HepG2 (cell line): Measurements from ENCODE around the gene EVA1A. TPM values are rescaled to one million over a fixed set of nuclear protein-coding genes. Genes with fewer than 3 reads are reported as not detected.

Experiments
- ARNT ChIP-seq: fragments of 450-650 bp; IDR thresholded peaks from 2 replicates; pipeline ENCODE4 v1.6.1; 2017
- ARNTL ChIP-seq: sonication (generic); formaldehyde crosslinking; IDR thresholded peaks from 2 replicates; pipeline ENCODE4 v1.4.0; 2020; ENCODE audit warnings: mild to moderate bottlenecking, missing genetic modification reagents
- ATF1 ChIP-seq: IDR thresholded peaks from 2 replicates; pipeline ENCODE4 v1.6.1; 2016; ENCODE audit warnings: mild to moderate bottlenecking, control low read depth
- CC2D1A ChIP-seq: sonication (generic); formaldehyde crosslinking; IDR thresholded peaks from 2 replicates; pipeline ENCODE4 v1.8.1; 2023; ENCODE audit warnings: mild to moderate bottlenecking, missing genetic modification reagents
- DRAP1 ChIP-seq: IDR thresholded peaks from 2 replicates; pipeline ENCODE4 v1.6.1; 2016; ENCODE audit warnings: missing genetic modification reagents, missing compliant biosample characterization
- FOSL1 ChIP-seq: sonication (generic); formaldehyde crosslinking; IDR thresholded peaks from 2 replicates; pipeline ENCODE4 v1.9.0; 2021; ENCODE audit warnings: missing genetic modification reagents, borderline replicate concordance
- GMEB2 ChIP-seq: IDR thresholded peaks from 2 replicates; pipeline ENCODE4 v1.6.1; 2016; ENCODE audit warnings: missing biosample characterization, missing genetic modification reagents, low read depth
- HIVEP1 ChIP-seq: sonication (generic); formaldehyde crosslinking; IDR thresholded peaks from 2 replicates; pipeline ENCODE4 v1.4.0; 2020; ENCODE audit warnings: mild to moderate bottlenecking, missing genetic modification reagents
- MTA1 ChIP-seq: sonication (generic); formaldehyde crosslinking; IDR thresholded peaks from 2 replicates; pipeline ENCODE4 v1.4.0; 2020; ENCODE audit warnings: missing genetic modification reagents, mild to moderate bottlenecking, borderline replicate concordance
- RNF2 ChIP-seq: fragments of 450-650 bp; conservative IDR thresholded peaks from 2 replicates; pipeline ENCODE4 v1.6.1; 2016; ENCODE audit warnings: low read depth
- ZBTB42 ChIP-seq: sonication (generic); formaldehyde crosslinking; IDR thresholded peaks from 2 replicates; pipeline ENCODE4 v1.5.0; 2020; ENCODE audit warnings: mild to moderate bottlenecking, missing genetic modification reagents
- ZNF34 ChIP-seq: sonication (generic); formaldehyde crosslinking; IDR thresholded peaks from 2 replicates; pipeline ENCODE4 v1.4.0; 2020; ENCODE audit warnings: mild to moderate bottlenecking, missing genetic modification reagents, borderline replicate concordance
- ZNF607 ChIP-seq: sonication (generic); formaldehyde crosslinking; IDR thresholded peaks from 2 replicates; pipeline ENCODE4 v1.5.1; 2020; ENCODE audit warnings: missing genetic modification reagents, mild to moderate bottlenecking, borderline replicate concordance
- ZNF766 ChIP-seq: sonication (generic); formaldehyde crosslinking; IDR thresholded peaks from 2 replicates; pipeline ENCODE4 v1.5.0; 2020; ENCODE audit warnings: missing genetic modification reagents, borderline replicate concordance
- ZNF83 ChIP-seq: sonication (generic); formaldehyde crosslinking; IDR thresholded peaks from 2 replicates; pipeline ENCODE4 v1.4.0; 2020; ENCODE audit warnings: missing genetic modification reagents, mild to moderate bottlenecking, borderline replicate concordance
- polyA plus RNA-seq, 8 experiments: library from polyadenylated mRNA; depleted of rRNA in 3 of 8; stranded (reverse) in 7 of 8; unstranded in 1 of 8; fragments of >200 nt; fragmentation: Illumina TruSeq in 4 of 8; extraction: Trizol in 4 of 8; gene quantifications; 2 replicates each; pipeline versions ENCODE4 v1.2.1 to v1.2.3, GENCODE V29; 2011 to 2016; ENCODE audit warnings: low read depth in 4 of 8, missing spikeins in 1 of 8, mixed read lengths in 1 of 8; ENCODE audit not compliant: insufficient read depth in 1 of 8
- total RNA-seq, 5 experiments: library from RNA; depleted of rRNA; stranded (reverse); fragments of >200 nt; fragmentation: Illumina TruSeq; extraction: Trizol; gene quantifications; 2 replicates each; pipeline ENCODE4 v1.2.3, GENCODE V29; 2016; ENCODE audit warnings: low read depth in 1 of 5
- TF ChIP-seq, protein P1 (sequence below): sonication (generic); formaldehyde crosslinking; IDR thresholded peaks from 2 replicates; pipeline ENCODE4 v1.9.0; 2021; ENCODE audit warnings: missing genetic modification reagents, mild to moderate bottlenecking, borderline replicate concordance
- TF ChIP-seq, protein P2 (sequence below): sonication (generic); formaldehyde crosslinking; conservative IDR thresholded peaks from 2 replicates; pipeline ENCODE4 v1.8.0; 2022; ENCODE audit warnings: mild to moderate bottlenecking, moderate library complexity, missing genetic modification reagents
- TF ChIP-seq, protein P3 (sequence below): sonication (generic); formaldehyde crosslinking; IDR thresholded peaks from 2 replicates; pipeline ENCODE4 v1.4.0; 2020; ENCODE audit warnings: missing genetic modification reagents
- TF ChIP-seq, protein P4 (sequence below): sonication (generic); formaldehyde crosslinking; IDR thresholded peaks from 2 replicates; pipeline ENCODE4 v1.4.0; 2020; ENCODE audit warnings: missing genetic modification reagents

The EVA1A gene
- total and polyA plus RNA-seq, 2 of the 13 experiments (the other 11 are each of a cell fraction or from before 2014, with no cell fraction given): 57.5 to 57.8 TPM

DNA sequence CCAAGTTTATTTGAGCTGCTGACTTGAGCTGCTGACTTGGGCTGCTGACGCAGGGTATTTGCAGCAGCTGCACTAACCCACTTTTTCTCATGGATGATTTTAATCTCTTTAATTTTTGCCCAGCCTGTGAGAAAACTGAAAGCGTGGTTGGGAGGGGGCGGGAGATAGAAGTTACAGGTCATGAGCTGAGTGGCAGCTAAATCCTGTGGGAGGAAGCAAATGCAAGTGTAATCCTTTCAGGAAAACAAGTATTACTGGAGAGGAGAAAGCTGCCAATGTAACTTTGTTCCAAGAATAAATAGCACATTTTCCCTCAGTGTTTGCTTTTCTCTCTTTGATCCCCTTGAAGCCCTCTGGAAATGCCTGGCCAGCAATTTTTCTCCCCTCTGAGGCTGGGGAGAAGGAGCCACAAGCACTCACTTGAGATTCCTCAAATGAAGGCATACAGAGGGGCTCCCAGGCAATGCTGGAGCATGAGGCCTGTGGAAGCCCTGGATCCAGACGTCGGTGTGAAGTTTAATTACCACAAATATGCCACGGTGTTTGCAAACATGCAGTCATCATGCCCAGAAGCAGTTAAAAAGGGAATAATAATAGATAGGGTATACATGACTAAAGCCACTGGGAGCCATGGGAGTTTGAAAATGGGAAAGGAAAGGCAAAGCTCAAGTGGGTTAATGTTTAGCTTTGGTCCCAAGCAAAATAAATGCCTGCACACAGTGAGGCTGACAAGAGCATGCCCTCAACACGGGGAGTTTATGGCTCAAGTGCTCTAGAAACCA is 10.4 kb upstream of the EVA1A start (continued):
- TF ChIP-seq ZBTB42 (CRISPR knock-in tag): no peak
- peak; percentile 62 for TF ChIP-seq ARNTL (CRISPR knock-in tag)
- peak; percentile 40; the same call in 1 of the 2 replicates for TF ChIP-seq FOSL1 (CRISPR knock-in tag)
- peak; percentile 42; the same call in 1 of the 2 replicates for TF ChIP-seq HIVEP1 (CRISPR knock-in tag)
- TF ChIP-seq, protein P1, sequence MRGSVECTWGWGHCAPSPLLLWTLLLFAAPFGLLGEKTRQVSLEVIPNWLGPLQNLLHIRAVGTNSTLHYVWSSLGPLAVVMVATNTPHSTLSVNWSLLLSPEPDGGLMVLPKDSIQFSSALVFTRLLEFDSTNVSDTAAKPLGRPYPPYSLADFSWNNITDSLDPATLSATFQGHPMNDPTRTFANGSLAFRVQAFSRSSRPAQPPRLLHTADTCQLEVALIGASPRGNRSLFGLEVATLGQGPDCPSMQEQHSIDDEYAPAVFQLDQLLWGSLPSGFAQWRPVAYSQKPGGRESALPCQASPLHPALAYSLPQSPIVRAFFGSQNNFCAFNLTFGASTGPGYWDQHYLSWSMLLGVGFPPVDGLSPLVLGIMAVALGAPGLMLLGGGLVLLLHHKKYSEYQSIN: no peak
- no peak for TF ChIP-seq ARNT
- no peak for TF ChIP-seq ZNF83 (CRISPR knock-in tag)
- TF ChIP-seq, protein P2, sequence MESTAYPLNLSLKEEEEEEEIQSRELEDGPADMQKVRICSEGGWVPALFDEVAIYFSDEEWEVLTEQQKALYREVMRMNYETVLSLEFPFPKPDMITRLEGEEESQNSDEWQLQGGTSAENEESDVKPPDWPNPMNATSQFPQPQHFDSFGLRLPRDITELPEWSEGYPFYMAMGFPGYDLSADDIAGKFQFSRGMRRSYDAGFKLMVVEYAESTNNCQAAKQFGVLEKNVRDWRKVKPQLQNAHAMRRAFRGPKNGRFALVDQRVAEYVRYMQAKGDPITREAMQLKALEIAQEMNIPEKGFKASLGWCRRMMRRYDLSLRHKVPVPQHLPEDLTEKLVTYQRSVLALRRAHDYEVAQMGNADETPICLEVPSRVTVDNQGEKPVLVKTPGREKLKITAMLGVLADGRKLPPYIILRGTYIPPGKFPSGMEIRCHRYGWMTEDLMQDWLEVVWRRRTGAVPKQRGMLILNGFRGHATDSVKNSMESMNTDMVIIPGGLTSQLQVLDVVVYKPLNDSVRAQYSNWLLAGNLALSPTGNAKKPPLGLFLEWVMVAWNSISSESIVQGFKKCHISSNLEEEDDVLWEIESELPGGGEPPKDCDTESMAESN: no peak; the same call in 1 of the 2 replicates
- TF ChIP-seq, protein P3, sequence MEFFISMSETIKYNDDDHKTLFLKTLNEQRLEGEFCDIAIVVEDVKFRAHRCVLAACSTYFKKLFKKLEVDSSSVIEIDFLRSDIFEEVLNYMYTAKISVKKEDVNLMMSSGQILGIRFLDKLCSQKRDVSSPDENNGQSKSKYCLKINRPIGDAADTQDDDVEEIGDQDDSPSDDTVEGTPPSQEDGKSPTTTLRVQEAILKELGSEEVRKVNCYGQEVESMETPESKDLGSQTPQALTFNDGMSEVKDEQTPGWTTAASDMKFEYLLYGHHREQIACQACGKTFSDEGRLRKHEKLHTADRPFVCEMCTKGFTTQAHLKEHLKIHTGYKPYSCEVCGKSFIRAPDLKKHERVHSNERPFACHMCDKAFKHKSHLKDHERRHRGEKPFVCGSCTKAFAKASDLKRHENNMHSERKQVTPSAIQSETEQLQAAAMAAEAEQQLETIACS (CRISPR knock-in tag): no peak
- TF ChIP-seq CC2D1A (CRISPR knock-in tag): no peak
- 0 out of 2 replicates have a peak, but pooled peaks have one; percentile 70 for TF ChIP-seq ZNF34
- TF ChIP-seq ZNF607: no peak; the same call in 1 of the 2 replicates
- TF ChIP-seq ZNF766 (CRISPR knock-in tag): peak; percentile 72; the same call in 1 of the 2 replicates
- peak; percentile 69; the same call in 1 of the 2 replicates for TF ChIP-seq ATF1 (CRISPR knock-in tag)
- no peak for TF ChIP-seq RNF2
- no peak for TF ChIP-seq GMEB2 (CRISPR knock-in tag)
- TF ChIP-seq, protein P4, sequence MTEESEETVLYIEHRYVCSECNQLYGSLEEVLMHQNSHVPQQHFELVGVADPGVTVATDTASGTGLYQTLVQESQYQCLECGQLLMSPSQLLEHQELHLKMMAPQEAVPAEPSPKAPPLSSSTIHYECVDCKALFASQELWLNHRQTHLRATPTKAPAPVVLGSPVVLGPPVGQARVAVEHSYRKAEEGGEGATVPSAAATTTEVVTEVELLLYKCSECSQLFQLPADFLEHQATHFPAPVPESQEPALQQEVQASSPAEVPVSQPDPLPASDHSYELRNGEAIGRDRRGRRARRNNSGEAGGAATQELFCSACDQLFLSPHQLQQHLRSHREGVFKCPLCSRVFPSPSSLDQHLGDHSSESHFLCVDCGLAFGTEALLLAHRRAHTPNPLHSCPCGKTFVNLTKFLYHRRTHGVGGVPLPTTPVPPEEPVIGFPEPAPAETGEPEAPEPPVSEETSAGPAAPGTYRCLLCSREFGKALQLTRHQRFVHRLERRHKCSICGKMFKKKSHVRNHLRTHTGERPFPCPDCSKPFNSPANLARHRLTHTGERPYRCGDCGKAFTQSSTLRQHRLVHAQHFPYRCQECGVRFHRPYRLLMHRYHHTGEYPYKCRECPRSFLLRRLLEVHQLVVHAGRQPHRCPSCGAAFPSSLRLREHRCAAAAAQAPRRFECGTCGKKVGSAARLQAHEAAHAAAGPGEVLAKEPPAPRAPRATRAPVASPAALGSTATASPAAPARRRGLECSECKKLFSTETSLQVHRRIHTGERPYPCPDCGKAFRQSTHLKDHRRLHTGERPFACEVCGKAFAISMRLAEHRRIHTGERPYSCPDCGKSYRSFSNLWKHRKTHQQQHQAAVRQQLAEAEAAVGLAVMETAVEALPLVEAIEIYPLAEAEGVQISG (CRISPR knock-in tag): peak; percentile 59; the same call in 1 of the 2 replicates
- no peak for TF ChIP-seq MTA1
- peak; percentile 97 for TF ChIP-seq DRAP1
